GM21576 (cell line): ENCODE measurements around the gene PSMD11.
"Not testable (repeated sequence)": the region's sequence is repeated elsewhere in the genome, so short reads cannot be mapped to it uniquely, and the experiment has no call there.

Experiments used
- ATAC-seq: cut with Tn5 transposase; IDR thresholded peaks from one replicate; pipeline ENCODE4 v1.9.1; 2021; ENCODE audit warnings: mild to moderate bottlenecking, moderate library complexity; ENCODE audit not compliant: unreplicated experiment

The PSMD11 gene

GRCh38 chr17:32444301-32445073, at the start of gene PSMD11:
PSMD11 (plus strand) TSS chr17:32444510; CDS start chr17:32444524, 14 bp downstream.
- ATAC-seq = peak; percentile 91

DNA sequence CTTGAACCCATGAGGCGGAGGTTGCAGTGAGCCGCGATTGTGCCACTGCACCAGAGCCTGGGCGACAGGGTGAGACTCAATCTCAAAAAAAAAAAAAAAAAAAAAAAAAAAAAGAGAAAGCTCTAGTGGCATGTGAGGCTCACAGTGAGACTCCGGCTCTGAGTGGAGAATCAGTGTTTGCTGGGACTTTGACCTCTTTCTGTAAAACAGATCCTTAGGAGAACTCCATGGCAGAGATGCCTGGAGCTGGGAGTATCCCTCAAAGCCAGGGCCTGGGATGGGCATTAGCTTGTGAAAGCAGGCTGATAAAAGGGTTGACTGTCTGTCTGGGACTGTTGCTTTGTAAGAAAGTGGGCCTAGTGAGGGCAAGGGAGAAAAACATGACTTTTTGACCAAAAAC, 48.0 kb upstream of the PSMD11 start:
- no peak for ATAC-seq

- ATAC-seq = no peak
Measured at GRCh38 chr17:32398946-32399345, 45.4 kb upstream of the PSMD11 start.

- ATAC-seq = not testable (repeated sequence)
Measured at GRCh38 chr17:32410085-32410484, 34.2 kb upstream of the PSMD11 start.

DNA sequence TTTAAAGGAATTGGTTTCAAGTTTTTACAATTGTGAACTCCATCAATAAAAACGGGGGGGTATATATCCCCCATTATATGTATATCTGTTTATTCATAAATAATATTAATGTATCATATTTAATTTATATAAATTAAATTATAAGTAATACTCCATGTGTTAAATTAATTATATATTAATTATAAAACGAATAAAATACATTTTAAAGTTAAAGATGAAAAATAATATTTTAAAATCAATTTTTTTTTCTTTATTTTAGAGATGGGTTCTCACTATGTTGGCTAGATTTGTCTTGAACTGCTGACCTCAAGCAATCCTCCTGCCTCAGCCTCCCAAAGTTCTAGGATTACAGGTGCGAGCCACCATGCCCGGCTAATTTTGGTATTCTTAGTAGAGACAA, 17.4 kb upstream of the PSMD11 start:
- ATAC-seq = no peak

DNA sequence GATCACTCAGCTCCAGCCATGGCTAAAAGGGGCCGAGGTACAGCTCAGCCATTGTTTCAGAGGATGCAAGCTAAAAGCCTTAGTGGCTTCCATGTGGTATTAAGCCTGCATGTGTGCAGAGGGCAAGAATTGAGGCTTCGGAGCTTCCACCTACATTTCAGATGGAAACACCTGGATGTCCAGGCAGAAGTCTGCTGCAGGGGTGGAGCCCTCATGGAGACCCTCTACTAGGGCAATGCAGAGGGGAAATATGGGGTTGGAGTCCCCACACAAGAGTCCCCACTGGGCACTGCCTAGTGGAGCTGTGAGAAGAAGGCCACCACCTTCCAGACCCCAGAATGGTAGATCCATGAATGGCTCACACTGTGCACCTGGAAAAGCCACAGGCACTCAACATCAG, 14.7 kb upstream of the PSMD11 start:
- no peak for ATAC-seq

- ATAC-seq = no peak
Measured at GRCh38 chr17:32440722-32441121, 3.6 kb upstream of the PSMD11 start.

GRCh38 chr17:32441886-32442285, 2.4 kb upstream of the PSMD11 start:
- no peak for ATAC-seq

DNA sequence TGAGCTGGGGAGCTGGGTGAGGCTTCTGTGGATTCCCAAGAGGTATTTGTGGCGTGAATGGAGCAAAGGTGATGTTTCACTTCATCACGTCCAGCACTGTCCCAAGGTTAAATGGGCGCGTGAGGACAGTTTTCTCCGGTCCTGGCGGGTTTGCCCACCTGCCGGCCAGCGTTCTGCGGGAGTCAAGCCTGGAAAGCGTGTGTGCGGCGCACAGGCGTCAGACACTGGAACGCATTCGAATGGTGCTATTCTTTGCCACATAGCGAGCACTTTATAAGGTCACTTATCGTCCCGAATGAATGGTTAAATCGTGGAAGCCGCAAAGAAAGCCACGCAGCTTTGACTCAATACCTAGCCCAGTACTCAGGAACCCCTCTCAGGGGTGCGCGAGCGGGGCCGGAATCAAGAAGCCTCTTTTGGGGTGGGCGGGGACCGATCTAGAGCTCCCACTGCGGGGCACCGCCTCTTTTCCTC, 446 bp upstream of the PSMD11 start:
- ATAC-seq = peak; percentile 9

DNA sequence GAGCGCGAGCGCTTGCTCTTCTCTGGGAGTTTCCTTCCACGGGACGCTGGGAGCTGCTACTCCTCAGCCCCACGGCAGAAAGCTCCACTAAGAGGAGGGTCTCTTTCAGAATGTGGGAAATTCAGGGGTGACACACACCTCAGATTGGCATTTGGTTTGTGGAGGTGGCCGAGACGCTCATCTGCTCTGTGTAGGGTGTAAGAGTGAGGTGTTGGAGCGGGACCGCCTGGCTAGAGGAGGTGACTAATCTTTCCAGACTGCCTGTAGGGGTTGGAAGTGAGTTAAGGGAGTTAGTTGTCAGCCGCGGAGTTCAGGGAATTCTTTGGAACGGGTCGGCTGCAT, 735 bp downstream of the PSMD11 start:
- ATAC-seq = no peak

DNA sequence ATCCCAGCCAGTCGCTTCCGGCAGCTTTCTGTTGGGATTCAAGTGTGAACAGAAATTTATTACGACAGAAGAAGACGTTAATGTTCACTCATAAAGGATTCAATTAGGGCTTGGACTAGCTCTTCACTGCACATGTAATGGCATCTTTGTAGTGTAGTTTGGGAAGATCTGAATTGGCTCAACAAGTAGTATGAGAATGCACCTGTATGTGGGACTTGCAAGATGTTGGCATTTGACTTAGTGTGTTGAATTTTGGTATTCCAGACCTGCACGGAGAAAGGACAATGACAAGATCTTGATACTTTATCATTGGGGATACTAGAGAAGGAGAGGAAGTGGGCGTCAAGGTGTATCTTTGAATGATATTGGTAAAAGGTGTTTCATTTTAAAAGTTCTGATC, 1.2 kb downstream of the PSMD11 start:
- no peak for ATAC-seq

DNA sequence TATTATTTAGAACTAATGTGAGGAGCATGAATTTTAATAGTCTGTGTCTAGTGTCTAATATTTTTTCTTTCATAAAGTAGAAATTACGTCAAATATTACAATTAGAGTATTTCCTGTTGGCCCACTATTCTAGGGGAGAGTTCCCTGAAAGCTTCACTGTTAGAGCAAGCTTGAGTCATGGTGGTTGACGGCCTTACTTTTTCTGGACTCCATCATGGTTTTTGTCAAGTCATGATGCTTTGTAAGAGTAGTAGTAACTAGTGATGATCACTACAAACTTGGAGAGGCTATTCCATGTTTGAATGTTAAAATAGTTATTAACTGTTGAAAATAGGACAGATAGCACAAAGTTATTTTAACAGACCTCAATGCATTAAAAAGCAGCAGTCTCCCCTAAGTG, 1.7 kb downstream of the PSMD11 start:
- ATAC-seq = no peak

- ATAC-seq = no peak
Measured at GRCh38 chr17:32446949-32447348, 2.6 kb downstream of the PSMD11 start.

DNA sequence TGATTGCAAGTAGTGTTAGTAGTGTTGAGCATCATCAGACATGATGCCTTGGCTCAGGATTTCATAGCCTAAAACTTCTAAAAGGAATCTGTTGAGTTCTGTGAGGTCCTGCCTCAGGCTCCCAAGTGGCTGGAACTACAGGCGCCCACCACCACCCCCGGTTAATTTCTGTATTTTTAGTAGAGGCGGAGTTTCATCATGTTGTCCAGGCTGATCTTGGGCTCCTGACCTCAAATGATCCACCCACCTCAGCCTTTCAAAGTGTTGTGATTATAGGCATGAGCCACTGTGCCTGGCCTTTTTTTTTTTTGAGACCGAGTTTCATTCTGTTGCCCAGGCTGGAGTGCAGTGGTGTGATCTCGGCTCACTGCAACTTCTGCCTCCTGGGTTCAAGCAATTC, 5.7 kb downstream of the PSMD11 start:
- no peak for ATAC-seq

DNA sequence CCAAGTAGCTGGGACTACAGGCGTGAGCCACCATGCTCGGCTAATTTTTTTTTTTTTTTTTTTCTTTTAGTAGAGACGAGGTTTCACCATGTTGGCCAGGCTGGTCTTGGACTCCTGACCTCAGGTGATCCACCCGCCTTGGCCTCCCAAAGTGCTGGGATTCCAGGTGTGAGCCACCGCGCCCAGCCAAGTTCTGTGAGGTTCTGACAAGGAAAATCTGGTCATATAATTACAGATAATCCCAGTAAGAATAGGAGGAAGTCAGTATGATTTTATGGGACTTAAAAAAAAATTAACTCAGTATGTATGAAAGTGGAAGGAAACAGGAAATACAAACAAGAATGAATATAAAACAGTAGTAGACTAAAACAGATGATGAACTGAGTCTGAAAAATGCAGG, 6.1 kb downstream of the PSMD11 start:
- ATAC-seq = not testable (repeated sequence)

- ATAC-seq = no peak
Measured at GRCh38 chr17:32451879-32452278, 7.6 kb downstream of the PSMD11 start.

GRCh38 chr17:32452281-32452680, 8.0 kb downstream of the PSMD11 start:
- no peak for ATAC-seq

DNA sequence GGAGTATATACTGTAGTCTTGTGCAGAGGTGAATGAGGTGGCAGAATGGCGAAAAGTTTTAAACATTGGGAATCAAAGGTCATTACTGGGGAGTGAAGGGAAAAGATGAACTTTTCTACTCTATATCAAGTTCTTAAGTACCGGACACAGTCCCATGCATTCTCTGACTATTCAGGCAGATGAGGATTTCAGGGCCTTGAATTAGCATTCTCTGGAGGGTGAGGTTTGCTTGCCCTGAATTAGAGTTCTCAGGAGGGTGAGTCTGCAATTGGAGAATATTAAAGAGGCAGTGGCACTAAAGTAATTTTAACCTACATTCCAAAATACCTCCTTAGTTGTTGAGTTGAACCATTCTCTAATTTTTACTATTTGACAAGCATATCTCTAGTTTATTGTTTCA, 9.1 kb downstream of the PSMD11 start:
- no peak for ATAC-seq

DNA sequence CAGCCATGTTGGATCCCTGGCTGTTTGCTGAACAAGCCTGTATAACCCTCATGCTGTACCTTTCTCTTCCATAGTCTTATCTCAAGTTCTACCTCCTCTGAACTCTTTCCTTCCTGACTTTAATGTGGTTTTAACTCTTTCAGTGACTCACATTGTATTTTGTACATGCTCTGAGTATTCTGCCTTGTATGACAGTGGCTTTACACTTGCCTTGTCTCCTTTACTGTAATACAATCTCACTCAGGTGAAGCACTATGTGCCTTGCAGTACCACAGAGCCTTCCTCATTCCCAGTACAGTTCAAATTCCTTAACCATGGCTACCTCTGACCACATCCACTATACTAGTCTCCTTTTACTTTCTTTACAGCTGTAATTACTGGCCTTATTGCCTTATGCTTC, 14.1 kb downstream of the PSMD11 start:
- no peak for ATAC-seq

DNA sequence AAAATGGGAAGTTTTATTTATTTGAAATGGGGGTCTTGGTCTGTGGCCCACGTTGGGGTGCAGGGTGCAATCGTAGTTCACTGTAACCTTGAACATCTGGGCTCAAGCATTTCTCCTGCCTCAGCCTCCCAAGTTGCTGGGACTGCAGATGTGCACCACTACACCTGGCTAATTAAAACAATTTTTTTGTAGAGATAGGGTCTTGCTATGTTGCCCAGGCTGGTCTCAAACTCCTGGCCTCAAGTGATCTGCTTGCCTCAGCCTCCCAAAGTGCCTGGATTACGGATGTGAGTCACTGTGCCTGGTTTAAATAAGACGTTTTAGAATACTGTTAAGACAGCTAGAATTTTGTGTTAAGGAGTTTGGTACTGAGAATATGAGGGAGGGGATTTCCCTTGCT, 15.7 kb downstream of the PSMD11 start:
- no peak for ATAC-seq

DNA sequence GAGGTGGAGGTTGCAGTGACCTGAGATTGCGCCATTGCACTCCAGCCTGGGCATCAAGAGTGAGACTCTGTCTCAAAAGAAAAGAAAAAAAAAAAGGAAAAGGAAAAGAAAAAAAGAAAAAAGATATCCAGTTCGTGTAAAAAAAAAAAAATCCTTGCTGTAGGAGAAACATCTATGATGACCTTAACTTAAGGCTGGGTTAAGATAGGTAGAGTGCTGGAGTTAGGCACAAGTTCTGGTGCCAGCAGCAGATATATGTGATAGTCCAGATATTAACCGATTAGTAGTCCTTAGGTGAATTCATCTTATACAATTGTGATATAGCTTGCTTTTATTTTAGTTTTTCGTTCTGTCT, 17.2 kb downstream of the PSMD11 start:
- ATAC-seq = no peak

GRCh38 chr17:32461853-32462617, 17.7 kb downstream of the PSMD11 start:
- no peak for ATAC-seq
